ENCODE measurements around the gene RBP3.

DNA sequence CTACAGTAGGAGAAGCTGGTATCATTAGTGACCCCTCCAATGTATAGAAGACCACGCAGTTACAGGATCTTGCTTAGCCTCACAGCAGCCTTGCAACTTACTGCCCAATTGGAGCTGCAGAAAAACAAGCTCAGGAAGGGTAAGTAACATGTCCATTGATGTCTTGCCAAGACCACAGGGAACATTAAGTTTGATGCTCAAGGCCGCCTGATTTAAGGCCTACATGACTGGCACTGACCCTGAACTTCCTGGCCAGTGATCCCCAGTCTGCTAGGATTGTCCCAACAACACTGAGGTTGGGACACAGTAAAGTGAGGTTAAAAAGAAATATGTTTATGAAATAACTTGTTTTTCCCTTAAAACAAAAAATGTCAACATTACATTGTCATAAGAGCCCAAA lies 32.7 kb upstream of the RBP3 start:
- TF ChIP-seq GATA3 (IDR thresholded peaks at IDR 0.05; ENCODE audit: low read depth, low read length), result no peak
- TF ChIP-seq GATA2 (IDR thresholded peaks at IDR 0.05; ENCODE audit: low read depth, low read length), result no peak
